ENCODE measurements around the gene PLAAT2. TPM values are rescaled to one million over a fixed set of nuclear protein-coding genes. Genes with fewer than 3 reads are reported as not detected.

PLAAT2 gene
- total RNA-seq, 1 donor from 2014 or later: not detected

GRCh38 chr11:63556404-63557013 lies 6.7 kb downstream of the PLAAT2 start:
- Mint-ChIP-seq H3K36me3 (ENCODE audit: low read depth) (peaks cover 2% of the 10 kb centered on the region), H3K9me3 (ENCODE audit: low read depth) (no peaks in the 10 kb centered on the region)

GRCh38 chr11:63554877-63555223 lies 8.3 kb downstream of the PLAAT2 start:
- no peak overlapping the region for H3K4me3 Mint-ChIP-seq (ENCODE audit: unreplicated experiment)
- H3K27ac Mint-ChIP-seq (ENCODE audit: unreplicated experiment): no peak overlapping the region

More at GRCh38 chr11:63556404-63557013, 6.7 kb downstream of the PLAAT2 start:
- Mint-ChIP-seq H3K27ac (ENCODE audit: unreplicated experiment) (no peak overlapping the region), H3K4me1 (ENCODE audit: low read depth) (peaks cover 9% of the 10 kb centered on the region), H3K27me3 (ENCODE audit: low read depth) (peaks cover 30% of the 10 kb centered on the region), H3K4me3 (ENCODE audit: unreplicated experiment) (no peak overlapping the region)
- no peak for TF ChIP-seq CTCF (IDR thresholded peaks at IDR 0.05)
- no peak for DNase-seq (ENCODE audit: low spot score)

GRCh38 chr11:63553759-63554158 lies 9.4 kb downstream of the PLAAT2 start:
- Mint-ChIP-seq H3K4me1 (ENCODE audit: low read depth) (peaks cover 4% of the 10 kb centered on the region), H3K4me3 (ENCODE audit: unreplicated experiment) (no peak overlapping the region), H3K27me3 (ENCODE audit: low read depth) (peaks cover 30% of the 10 kb centered on the region), H3K27ac (ENCODE audit: unreplicated experiment) (no peak overlapping the region), H3K9me3 (ENCODE audit: low read depth) (no peaks in the 10 kb centered on the region), H3K36me3 (ENCODE audit: low read depth) (peaks cover 2% of the 10 kb centered on the region)
- no peak for TF ChIP-seq CTCF (IDR thresholded peaks at IDR 0.05)
- DNase-seq (ENCODE audit: low spot score): no peak

More at GRCh38 chr11:63554877-63555223, 8.3 kb downstream of the PLAAT2 start:
- peaks cover 4% of the 10 kb centered on the region for H3K4me1 Mint-ChIP-seq (ENCODE audit: low read depth)
- H3K9me3 Mint-ChIP-seq (ENCODE audit: low read depth): no peaks in the 10 kb centered on the region
- H3K36me3 Mint-ChIP-seq (ENCODE audit: low read depth): peaks cover 2% of the 10 kb centered on the region
- no peak for DNase-seq (ENCODE audit: low spot score)
- peaks cover 30% of the 10 kb centered on the region for H3K27me3 Mint-ChIP-seq (ENCODE audit: low read depth)
- no peak for TF ChIP-seq CTCF (IDR thresholded peaks at IDR 0.05)

- H3K27ac Mint-ChIP-seq (ENCODE audit: unreplicated experiment): no peak overlapping the region
Measured at GRCh38 chr11:63552921-63553320, 10.3 kb downstream of the PLAAT2 start.

GRCh38 chr11:63551889-63552266 lies 11.3 kb downstream of the PLAAT2 start:
- Mint-ChIP-seq H3K27me3 (ENCODE audit: low read depth) (peaks cover 23% of the 10 kb centered on the region), H3K4me1 (ENCODE audit: low read depth) (peaks cover 4% of the 10 kb centered on the region), H3K36me3 (ENCODE audit: low read depth) (no peaks in the 10 kb centered on the region), H3K4me3 (ENCODE audit: unreplicated experiment) (no peak overlapping the region), H3K9me3 (ENCODE audit: low read depth) (no peaks in the 10 kb centered on the region), H3K27ac (ENCODE audit: unreplicated experiment) (no peak overlapping the region)
- no peak for DNase-seq (ENCODE audit: low spot score)
- TF ChIP-seq CTCF (IDR thresholded peaks at IDR 0.05): no peak

More at GRCh38 chr11:63552921-63553320, 10.3 kb downstream of the PLAAT2 start:
- TF ChIP-seq CTCF (IDR thresholded peaks at IDR 0.05): no peak
- Mint-ChIP-seq H3K4me1 (ENCODE audit: low read depth) (peaks cover 4% of the 10 kb centered on the region), H3K9me3 (ENCODE audit: low read depth) (no peaks in the 10 kb centered on the region), H3K36me3 (ENCODE audit: low read depth) (peaks cover 2% of the 10 kb centered on the region), H3K27me3 (ENCODE audit: low read depth) (peaks cover 29% of the 10 kb centered on the region), H3K4me3 (ENCODE audit: unreplicated experiment) (no peak overlapping the region)
- no peak for DNase-seq (ENCODE audit: low spot score)

Measured in chondrocyte (in vitro differentiated cells).